Activated naive CD4-positive, alpha-beta T cell treated with anti-CD3 and anti-CD28 coated beads, Interleukin-2, amount 50 U/mL, for 24 hours (primary cell): ENCODE measurements around the gene MLLT6.

Source experiments
- H3K27ac Mint-ChIP-seq: one replicate; pipeline ENCODE4 v1.8.0; 2021; ENCODE audit warnings: mild to moderate bottlenecking, mixed read lengths
- H3K27me3 Mint-ChIP-seq: one replicate; pipeline ENCODE4 v1.8.0; 2021; ENCODE audit warnings: mixed read lengths
- H3K36me3 Mint-ChIP-seq: one replicate; pipeline ENCODE4 v1.8.0; 2021; ENCODE audit warnings: mixed read lengths
- H3K4me1 Mint-ChIP-seq: one replicate; pipeline ENCODE4 v1.8.0; 2021; ENCODE audit warnings: mixed read lengths
- H3K4me3 Mint-ChIP-seq: one replicate; pipeline ENCODE4 v1.8.0; 2021; ENCODE audit warnings: mild to moderate bottlenecking, mixed read lengths
- H3K9me3 Mint-ChIP-seq: one replicate; pipeline ENCODE4 v1.8.0; 2021; ENCODE audit warnings: mixed read lengths

Gene MLLT6

DNA sequence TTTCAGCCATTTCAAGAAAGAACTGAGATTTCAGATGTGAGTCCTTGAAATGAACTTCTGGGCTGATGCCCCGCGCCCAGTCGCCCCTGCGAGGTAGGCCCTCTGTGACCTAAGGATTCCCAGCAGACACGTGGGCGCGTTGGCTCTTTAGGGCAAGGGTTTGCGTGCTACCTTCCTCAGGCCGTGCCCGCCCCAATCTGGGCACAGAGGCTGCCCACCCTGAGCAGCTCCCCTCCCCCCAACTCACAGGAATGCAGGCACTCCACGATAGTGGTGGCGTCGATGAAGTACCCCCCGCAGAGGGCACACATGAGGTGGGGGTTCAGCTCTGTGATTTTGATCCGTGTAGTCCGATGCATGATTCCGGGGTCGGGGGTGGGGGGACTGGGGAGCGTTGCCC, 35.0 kb downstream of the MLLT6 start:
- no peak overlapping the region for H3K27ac Mint-ChIP-seq
- no peaks in the 10 kb centered on the region for H3K9me3 Mint-ChIP-seq
- peaks cover 5% of the 10 kb centered on the region for H3K4me1 Mint-ChIP-seq
- no peak overlapping the region for H3K4me3 Mint-ChIP-seq
- H3K36me3 Mint-ChIP-seq = no peaks in the 10 kb centered on the region
- H3K27me3 Mint-ChIP-seq = peaks cover 3% of the 10 kb centered on the region

GRCh38 chr17:38740806-38741205, 35.7 kb downstream of the MLLT6 start:
- Mint-ChIP-seq H3K4me3 (no peak overlapping the region), H3K27me3 (peaks cover 3% of the 10 kb centered on the region), H3K4me1 (no peaks in the 10 kb centered on the region), H3K36me3 (no peaks in the 10 kb centered on the region), H3K9me3 (no peaks in the 10 kb centered on the region), H3K27ac (no peak overlapping the region)

DNA sequence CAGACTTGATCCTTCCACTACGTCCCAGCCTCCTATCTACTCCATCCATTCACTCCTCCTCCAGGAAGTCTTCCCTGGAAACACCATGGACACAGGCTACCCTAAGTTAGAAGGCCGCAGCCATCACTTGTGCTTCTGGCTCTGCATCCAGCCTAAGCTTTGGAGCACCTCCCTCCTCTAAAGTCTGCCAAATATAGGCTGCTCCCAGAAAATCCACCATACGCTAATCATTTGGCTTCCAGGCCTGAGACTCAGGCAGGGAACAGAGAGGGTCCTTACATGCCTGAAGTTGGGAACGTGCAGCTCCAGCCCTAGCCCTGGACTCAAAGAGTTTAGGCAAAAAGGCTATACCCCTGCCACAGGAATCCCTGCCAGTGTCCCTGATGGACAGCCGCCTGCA, 36.4 kb downstream of the MLLT6 start:
- Mint-ChIP-seq H3K27me3 (peaks cover 8% of the 10 kb centered on the region), H3K4me1 (peaks cover 2% of the 10 kb centered on the region), H3K27ac (no peak overlapping the region), H3K4me3 (no peak overlapping the region), H3K9me3 (no peaks in the 10 kb centered on the region), H3K36me3 (no peaks in the 10 kb centered on the region)

DNA sequence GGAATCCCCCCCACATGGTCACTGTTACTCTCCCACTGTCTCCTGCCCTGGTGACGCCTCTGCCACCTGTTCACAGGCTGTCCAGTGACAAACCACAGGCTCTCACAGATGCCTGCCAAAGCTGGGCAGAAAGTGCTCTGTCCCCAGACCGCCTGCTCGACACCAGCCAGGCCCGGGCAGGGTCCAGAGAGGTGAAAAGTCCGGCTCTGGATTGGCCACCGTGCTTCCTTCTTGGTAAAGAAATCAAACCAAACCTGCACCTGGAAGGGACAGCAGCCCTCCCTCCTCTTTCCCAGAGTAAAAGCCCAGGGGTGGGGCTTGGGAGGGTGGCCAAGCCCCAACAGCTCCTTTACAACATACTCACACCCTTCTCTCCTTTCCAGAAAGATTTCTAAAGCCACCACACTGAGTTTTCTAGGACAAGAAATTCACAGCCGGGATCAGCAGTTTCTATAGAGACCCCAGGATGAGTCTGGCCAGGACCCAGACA, 36.9 kb downstream of the MLLT6 start:
- Mint-ChIP-seq H3K9me3 (no peaks in the 10 kb centered on the region), H3K27ac (no peak overlapping the region), H3K27me3 (peaks cover 11% of the 10 kb centered on the region)

DNA sequence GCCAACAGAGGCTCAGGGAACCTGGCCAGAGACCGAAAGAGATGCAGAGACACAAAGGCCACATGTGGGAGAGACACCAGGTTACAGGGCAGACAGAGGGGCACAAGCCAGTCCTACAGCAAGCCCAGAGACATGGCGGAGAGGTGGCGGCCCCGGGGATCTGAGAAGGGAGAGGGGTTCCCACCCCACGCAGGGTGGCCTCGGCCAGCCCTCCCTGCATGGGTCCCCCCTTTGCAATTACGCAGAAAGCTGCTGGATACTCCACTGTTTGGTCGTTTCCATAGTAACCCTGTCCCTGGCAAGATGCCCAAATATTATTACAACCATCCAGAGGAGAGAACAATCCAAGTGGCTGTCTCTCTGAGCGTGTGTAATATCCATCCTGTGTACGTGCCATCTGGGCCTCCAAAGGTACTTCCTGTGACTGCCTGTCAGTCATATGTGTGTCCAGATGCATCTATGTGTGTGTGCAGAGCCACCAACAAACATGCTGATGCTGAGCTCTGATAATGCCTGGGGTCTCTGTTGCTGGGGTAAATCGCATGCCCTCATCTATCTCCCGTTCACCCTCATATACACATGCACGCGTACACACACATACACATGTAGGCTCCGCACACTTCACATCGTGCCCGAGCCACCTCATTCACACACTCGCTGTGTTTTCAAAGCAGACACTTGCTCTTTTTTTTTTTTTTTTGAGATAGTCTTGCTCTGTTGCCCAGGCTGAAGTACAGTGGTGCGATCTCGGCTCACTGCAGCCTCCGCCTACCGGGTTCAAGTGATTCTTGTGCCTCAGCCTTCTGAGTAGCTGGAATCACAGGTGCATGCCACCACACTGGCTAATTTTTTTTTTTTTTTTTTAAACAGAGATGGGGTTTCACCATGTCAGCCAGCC, 37.6 kb downstream of the MLLT6 start:
- peaks cover 11% of the 10 kb centered on the region for H3K27me3 Mint-ChIP-seq
- H3K9me3 Mint-ChIP-seq = no peaks in the 10 kb centered on the region
- H3K4me3 Mint-ChIP-seq = no peak overlapping the region
- H3K27ac Mint-ChIP-seq = no peak overlapping the region
- H3K4me1 Mint-ChIP-seq = peaks cover 7% of the 10 kb centered on the region
- no peaks in the 10 kb centered on the region for H3K36me3 Mint-ChIP-seq

More for the DNA sequence above, 36.9 kb downstream of the MLLT6 start:
- no peaks in the 10 kb centered on the region for H3K36me3 Mint-ChIP-seq
- no peak overlapping the region for H3K4me3 Mint-ChIP-seq
- peaks cover 7% of the 10 kb centered on the region for H3K4me1 Mint-ChIP-seq

DNA sequence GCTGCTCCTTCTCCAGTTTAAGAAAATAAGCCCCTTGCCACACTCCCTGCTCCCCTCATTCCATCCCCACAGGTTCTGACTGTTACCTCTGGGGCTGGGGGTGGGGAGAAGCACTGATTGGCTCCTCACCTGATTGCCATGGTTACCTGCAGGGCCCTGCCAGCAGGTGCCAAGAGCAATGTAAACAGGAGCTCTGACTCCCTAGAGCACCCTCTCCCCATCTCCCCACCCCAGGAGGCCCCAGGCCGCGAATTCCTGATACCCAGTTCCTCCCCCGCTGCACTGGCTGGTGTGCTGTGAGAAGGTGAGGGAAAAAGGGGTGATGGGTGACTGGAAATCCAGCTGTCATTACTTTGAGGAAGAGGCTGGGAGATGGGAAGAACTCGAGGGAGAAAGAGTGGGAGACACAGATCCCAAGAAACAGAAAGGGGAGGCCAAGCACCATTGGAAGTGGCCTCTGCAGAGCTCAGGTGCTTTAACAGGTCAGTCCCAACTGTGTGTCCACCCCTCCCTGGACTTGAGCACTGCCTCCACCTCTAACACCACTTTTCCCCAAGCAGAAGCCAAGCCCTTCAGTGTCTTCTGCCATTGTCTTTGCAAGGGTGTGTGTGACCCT, 38.6 kb downstream of the MLLT6 start:
- Mint-ChIP-seq H3K4me3 (no peak overlapping the region), H3K27ac (no peak overlapping the region), H3K9me3 (no peaks in the 10 kb centered on the region), H3K4me1 (peaks cover 7% of the 10 kb centered on the region), H3K27me3 (peaks cover 13% of the 10 kb centered on the region), H3K36me3 (no peaks in the 10 kb centered on the region)

DNA sequence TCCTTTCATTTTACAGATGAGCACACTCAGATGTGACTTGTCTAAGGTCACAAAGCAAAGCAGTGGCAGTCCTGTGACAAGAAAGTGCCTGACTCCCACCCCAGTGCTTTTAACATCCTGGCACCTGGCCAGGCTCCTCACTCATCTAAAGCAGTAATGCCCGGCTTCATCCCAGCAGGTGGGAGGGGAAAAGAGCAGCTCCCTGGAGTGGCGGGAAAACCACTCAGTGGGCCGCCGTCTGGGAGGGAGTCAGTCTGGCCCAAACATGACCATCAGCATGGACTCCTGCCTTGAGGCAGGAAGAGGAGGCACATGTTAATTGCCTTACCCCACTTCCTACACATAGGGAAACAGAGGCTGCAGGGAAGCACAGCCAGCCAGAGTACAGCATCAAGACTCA, 40.5 kb downstream of the MLLT6 start:
- no peaks in the 10 kb centered on the region for H3K36me3 Mint-ChIP-seq
- H3K9me3 Mint-ChIP-seq = no peaks in the 10 kb centered on the region
- H3K4me1 Mint-ChIP-seq = peaks cover 14% of the 10 kb centered on the region
- H3K27me3 Mint-ChIP-seq = peaks cover 15% of the 10 kb centered on the region
- H3K4me3 Mint-ChIP-seq = no peak overlapping the region
- H3K27ac Mint-ChIP-seq = no peak overlapping the region

DNA sequence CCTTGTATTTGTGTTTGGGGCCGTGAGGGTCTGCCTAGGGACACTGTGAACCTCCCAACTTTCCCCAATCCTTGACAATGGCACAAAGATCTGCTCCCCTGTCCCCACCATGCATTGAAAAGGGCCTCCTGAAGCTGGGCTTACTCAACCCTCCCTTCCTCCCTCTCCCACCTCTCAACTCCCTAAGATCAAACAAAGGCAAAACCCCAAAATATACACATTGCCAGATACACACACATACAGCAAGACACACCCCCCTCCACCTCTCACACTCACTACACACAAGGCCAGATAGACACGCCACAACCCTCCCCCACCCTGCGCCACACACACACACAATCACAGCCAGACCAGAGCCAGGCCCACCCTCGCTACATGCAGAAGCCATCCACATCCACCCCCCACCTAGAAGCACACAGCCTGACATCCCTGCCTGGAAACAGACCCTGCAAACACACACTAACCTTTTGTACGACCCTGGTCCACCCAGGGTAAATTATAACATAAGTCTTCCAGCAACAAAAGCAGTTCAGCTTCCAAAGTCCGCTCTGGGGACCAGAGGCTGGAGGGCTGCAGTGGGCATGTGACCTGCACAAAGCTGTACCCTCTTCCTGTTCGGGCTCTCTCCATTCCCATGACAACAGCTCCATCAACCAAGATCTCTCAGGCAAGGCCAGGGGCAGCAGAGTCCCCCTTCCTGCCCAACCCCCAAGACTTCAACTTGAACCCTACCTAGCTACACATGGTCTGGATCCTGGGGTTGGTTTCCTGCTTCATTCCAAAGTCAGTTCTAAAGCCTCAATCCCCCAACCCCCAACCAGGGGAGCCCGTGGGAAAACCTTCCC, 41.2 kb downstream of the MLLT6 start:
- Mint-ChIP-seq H3K36me3 (no peaks in the 10 kb centered on the region), H3K4me3 (peak overlapping the region; percentile 60), H3K9me3 (no peaks in the 10 kb centered on the region), H3K4me1 (peaks cover 21% of the 10 kb centered on the region), H3K27me3 (peaks cover 18% of the 10 kb centered on the region), H3K27ac (no peak overlapping the region)

DNA sequence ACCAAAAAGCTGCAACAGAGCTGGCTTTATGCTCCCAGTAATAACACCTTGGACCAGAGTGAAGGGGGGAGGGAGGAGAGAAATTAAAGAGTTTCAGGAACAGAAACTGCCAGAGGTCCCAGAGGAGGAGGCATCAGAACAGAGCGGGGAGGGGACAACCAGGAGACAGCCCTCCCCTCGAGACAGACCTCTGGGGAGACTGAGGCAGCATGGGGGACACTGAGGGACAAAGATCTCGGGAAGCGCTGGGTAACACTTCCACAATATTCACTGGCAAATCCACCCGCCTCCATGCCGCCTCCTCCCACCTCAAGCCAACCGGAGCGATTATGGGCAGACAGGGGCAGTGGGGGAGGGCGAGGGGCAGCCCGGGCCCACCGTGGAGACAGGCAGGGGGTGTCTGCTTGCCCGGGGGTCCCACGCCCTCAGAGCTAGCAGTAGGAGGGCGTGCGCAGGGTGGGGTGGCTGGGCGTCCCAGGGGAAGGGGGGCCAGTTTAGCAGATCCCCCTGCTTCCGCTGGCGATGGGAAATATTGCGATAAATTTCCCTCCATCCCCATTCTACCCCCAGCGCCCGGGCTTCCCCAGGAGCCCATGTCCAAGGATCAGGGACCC, 41.9 kb downstream of the MLLT6 start:
- peaks cover 1% of the 10 kb centered on the region for H3K36me3 Mint-ChIP-seq
- peaks cover 27% of the 10 kb centered on the region for H3K4me1 Mint-ChIP-seq
- no peak overlapping the region for H3K27ac Mint-ChIP-seq
- H3K9me3 Mint-ChIP-seq = no peaks in the 10 kb centered on the region
- H3K27me3 Mint-ChIP-seq = peaks cover 19% of the 10 kb centered on the region
- peak overlapping the region; percentile 60 for H3K4me3 Mint-ChIP-seq

DNA sequence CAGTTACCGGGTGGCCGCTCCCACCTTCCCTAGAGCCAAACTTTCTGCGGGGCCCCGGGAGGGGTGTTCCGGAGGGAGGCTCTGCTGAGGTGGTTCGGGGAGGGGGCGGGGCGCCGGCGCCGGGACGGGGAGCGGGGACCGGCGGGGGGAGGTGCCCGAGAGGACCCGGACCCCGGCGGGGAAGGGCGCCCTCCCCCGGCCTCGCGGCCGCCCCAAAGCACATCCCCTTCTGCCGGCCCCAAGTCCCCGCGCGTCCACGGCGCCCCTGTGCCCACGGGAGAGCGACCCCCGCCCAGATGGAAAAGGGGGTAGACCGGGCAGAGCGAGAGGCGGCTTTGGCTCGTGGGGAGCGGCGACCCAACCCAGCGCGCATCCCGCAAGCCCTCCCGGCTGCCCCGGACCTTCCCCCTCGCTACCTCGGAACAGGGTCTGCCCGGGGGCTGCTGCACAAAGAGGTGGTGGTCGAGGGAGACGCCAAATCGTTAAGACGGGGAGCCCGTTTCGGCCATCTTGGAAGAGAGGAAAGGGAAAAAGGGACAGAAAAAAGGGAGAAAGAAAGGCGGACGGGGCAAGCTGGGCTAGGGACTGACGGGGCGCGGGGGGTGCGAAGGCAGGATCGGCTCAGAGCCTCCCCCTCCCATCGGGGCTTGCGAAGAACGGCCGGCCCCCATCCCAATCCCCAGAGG, 42.5 kb downstream of the MLLT6 start:
- peak overlapping the region; percentile 66 for H3K4me3 Mint-ChIP-seq
- peaks cover 29% of the 10 kb centered on the region for H3K4me1 Mint-ChIP-seq
- H3K36me3 Mint-ChIP-seq = peaks cover 3% of the 10 kb centered on the region
- peaks cover 17% of the 10 kb centered on the region for H3K27me3 Mint-ChIP-seq
- H3K27ac Mint-ChIP-seq = no peak overlapping the region
- no peaks in the 10 kb centered on the region for H3K9me3 Mint-ChIP-seq

DNA sequence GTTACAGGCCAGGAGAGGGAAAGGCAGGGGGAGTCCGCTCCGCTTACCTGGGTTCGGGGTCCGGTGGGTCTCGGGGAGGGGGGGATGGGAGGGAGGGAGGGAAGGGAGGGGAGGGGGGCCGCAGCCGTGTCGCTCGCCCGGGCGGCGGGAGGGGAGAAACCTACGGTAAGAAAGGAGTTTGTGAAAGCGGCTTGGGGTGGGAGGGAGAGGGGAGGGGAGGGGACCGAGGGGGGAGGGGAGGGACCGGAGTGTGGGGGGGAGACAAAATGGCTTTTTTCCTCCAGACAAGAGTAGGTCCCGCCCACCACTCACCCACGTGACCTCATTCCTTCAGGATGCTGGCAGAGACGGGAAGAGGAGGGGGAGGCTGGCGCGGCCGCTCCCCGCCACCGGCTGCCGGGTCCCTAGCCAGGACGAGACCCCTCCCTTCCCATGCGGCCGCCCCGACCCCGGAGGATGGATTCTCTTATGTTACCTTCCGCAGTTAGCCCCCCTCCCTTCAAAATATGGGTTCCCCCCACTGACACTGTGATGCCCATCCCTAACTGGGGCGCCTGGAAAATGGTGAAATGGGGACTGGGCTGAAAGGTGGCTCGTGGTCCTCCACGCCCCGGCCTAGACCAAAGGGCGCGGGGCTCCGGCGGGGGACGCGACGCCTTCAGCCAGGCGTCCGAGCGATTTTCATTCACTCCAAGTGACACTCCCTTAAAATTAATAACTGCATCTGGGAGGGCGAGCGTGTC, 43.2 kb downstream of the MLLT6 start, which contains the start of gene PCGF2:
Gene PCGF2, minus strand, starts transcription at position 188 of the 743 bp plus-strand sequence. CDS start 7,934 bp downstream, outside the sequence.
- no peak within 1 kb of the TSS for H3K27ac Mint-ChIP-seq
- H3K4me3 Mint-ChIP-seq = peak within 1 kb of the TSS; percentile 98
- H3K27me3 Mint-ChIP-seq = peaks cover 17% of the 10 kb centered on the region
- H3K9me3 Mint-ChIP-seq = no peaks in the 10 kb centered on the region
- H3K4me1 Mint-ChIP-seq = peaks cover 31% of the 10 kb centered on the region
- H3K36me3 Mint-ChIP-seq = peaks cover 4% of the 10 kb centered on the region

DNA sequence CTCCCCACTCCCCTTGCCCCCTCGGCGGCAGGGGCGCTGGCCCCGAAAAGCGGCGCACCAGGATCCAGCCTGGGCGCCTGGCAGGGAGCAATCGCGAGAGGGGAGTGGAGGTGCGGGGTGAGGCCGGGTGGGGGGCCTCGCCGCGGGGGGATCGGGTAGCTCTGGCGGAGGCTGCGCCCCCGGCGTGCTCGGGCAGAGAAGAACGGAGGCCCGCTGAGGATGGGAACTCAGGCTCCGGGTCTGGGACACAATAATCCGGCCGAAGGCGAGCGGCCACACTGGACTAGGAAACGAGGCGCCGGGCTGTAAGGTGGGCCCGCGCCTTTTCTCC, 43.8 kb downstream of the MLLT6 start:
- H3K4me3 Mint-ChIP-seq = peak overlapping the region; percentile 47
- H3K27ac Mint-ChIP-seq = no peak overlapping the region
- no peaks in the 10 kb centered on the region for H3K9me3 Mint-ChIP-seq
- H3K27me3 Mint-ChIP-seq = peaks cover 16% of the 10 kb centered on the region
- peaks cover 35% of the 10 kb centered on the region for H3K4me1 Mint-ChIP-seq
- peaks cover 8% of the 10 kb centered on the region for H3K36me3 Mint-ChIP-seq

DNA sequence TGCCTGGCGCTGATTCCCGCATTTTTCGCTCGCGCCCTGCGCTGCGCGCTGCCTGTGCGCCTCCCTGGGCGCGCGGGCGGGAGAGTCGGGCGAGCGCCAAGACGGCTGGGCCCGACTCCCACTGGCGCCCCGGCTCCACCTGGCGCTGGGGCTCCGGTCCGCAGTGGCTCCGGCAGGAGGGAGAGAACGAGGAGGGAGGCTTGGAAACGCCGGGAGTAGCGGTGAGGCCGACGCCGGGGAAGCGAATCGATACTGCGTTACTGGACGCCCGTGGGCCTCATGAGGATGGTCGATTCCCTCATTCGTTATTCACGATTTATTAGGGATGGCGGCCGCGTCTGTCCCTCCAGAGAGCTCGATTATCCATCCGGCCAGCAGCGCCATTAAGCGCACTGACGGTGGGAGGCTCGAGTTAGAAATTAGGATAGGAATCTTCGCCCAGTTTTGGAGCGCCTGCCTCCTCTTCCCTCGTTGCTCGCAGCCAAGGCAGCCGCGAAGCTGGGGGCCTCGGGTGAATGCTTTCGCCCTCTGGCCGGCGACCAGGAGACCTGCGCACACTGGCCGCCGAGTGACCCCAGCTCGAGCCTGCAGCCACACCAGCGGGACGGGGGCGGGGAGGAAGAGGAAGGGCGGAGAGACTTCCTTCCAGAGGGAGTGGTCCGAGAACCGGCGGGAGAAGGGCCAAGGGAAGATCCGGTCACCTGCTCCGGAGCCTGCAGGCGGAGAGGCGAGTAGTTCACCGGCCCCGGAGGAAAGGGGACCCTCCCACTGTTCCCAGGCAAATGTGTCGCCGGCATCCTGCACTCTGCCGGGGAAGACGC, 44.4 kb downstream of the MLLT6 start:
- Mint-ChIP-seq H3K36me3 (peaks cover 9% of the 10 kb centered on the region), H3K27me3 (peaks cover 16% of the 10 kb centered on the region), H3K9me3 (no peaks in the 10 kb centered on the region), H3K4me1 (peaks cover 39% of the 10 kb centered on the region), H3K4me3 (peak overlapping the region; percentile 98), H3K27ac (no peak overlapping the region)

DNA sequence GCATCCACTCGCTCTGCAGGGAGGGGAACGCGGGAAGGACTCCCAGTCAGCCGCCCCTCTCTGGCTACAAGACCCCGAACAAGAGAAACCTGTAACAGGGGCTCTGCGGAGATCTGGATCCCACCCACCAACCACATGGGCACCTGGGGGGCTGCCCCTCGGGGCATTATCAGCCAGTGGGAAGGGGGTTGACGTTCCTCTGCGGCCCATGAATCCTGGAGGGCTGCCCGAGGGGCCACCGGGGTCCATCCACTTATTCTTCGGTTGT, 44.9 kb downstream of the MLLT6 start:
- Mint-ChIP-seq H3K27ac (no peak overlapping the region), H3K9me3 (no peaks in the 10 kb centered on the region), H3K36me3 (peaks cover 12% of the 10 kb centered on the region), H3K4me1 (peaks cover 42% of the 10 kb centered on the region), H3K27me3 (peaks cover 16% of the 10 kb centered on the region), H3K4me3 (peak overlapping the region; percentile 98)
